T-helper 2 cell (primary cell): ENCODE measurements around the gene AQP1.

Experiments used
- DNase-seq, 5 experiments: peaks; one replicate each; pipeline versions ENCODE4 v3.0.0 to v3.0.0-alpha.2; 2012 to 2022

AQP1 gene

DNA sequence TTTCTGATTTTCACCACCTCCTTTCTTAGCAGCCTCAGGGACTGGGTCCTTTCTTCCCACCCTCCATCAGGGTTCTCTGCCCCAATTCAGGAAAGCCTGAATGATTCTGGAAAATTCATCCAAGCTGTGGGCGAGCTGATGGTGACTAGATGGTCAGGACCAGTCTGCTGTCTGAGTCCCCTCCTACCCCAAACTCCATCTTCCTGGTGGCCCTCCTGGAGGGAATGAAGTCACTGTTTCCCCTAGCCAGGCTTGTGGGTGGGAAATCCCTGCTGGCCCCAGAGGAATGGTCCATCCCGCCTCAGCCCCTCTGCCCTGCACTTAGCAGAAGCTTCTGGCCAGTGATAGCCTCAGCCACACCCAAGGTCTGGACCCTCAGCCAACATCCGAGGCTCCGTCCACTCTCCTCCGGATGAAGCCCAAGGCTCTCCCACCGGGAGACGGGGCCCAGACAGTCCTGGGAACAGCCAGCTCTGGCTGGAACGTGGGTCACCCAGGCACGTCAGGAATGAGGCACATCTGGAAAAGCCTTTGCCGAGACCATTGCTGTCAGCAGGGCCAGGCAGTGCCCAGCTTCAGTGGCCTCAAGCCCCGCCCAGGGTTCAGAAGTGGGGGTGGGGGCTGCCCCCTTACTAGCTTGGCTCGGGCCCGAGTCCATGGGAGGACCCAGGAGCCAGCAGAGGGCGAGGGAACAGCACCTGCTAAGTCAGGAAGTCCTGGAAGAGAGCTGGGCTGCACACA lies 4.0 kb upstream of the AQP1 start:
- no peak for DNase-seq

DNA sequence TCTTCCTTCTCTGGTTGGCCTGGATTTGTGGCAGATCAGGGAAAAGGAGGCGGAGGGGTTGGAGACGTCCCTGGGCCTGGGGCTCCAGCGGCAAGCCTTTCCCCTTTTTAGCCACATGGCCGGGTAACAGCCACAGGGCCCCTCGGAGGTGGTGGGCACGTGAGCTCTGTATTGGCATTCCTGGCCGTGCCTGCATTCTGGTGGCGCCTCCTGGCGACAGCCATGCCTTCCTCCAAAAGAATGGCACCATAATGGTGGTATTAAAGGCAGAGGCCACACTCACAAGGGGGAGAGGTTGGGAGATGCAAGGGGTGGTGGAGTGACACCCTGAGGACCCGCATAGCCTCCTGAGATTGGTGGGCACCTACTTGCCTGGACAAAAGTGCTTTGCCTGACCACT lies 3.0 kb upstream of the AQP1 start:
- DNase-seq, result no peak

DNA sequence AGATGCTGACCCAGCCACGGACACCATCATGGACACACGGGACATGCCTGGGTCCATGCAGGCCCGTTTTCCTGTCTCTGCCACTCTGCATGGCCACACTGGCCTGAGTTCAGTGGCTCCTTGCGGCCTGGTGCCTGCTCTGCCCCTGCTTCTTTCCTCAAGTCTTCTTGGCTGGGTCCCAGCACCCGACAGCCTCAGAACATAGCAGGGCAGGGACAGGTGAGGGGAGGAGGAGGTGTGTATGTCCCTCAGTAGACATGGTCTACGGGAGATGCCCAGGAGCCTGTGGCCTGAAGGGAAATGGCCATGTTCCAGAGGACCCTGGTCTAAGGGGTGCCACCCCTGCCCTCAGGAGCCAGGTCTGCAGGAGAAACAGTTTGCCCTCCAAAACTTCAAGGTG lies 2.2 kb upstream of the AQP1 start:
- no peak for DNase-seq

DNA sequence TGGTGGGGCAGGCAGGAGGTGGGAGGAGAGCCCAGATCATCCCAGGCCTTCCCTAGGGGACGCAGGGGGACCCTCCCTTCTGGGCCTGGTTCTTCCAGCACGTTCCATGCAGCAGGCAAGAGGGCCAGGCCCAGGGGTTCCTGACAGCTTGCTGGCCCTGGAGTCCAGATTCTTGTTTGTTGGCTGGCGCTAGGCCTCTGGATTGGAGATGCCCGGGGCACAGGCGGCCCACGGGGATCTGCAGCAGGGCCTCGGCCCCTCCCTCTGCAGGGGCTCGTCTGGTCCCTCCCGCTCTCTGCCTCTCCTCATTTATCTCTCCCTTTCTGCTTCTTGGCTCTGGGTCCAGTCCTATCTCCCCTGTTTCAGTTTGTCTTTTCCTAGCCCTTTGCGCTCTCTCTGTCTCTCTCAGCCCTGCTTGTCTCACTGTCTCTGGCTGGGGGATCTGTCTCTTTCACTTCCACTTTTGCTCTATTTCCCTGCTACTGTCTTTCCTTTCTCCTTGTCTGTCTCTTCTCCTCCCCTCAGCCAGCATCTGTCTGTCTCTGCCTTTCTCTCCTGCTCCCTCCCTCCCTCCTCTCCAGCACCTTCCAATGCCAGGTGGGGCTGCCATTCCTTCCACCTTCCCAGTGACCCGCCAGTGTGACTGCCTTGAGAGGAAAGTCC lies 1.1 kb upstream of the AQP1 start:
- DNase-seq, result no peak

DNA sequence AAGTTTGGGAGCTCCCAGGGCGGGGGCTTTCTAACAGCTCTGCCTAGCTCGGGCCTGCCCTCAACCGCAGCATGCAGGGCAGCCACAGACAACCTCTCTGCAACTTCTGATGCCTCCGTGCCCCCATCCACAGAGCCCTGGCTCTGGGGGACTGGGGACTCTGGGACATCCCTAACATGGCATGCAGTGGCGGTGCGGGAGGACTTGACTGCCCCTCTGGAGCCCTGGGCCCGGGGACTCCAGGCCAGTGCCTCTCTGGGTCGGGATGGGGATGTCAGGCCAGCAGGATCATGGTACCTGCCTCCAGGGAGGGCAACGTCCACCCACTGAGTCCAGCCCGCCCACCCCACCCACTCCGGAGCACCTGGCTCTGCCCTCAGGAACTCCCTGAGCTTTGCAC lies 520 bp upstream of the AQP1 start:
- DNase-seq, result no peak

DNA sequence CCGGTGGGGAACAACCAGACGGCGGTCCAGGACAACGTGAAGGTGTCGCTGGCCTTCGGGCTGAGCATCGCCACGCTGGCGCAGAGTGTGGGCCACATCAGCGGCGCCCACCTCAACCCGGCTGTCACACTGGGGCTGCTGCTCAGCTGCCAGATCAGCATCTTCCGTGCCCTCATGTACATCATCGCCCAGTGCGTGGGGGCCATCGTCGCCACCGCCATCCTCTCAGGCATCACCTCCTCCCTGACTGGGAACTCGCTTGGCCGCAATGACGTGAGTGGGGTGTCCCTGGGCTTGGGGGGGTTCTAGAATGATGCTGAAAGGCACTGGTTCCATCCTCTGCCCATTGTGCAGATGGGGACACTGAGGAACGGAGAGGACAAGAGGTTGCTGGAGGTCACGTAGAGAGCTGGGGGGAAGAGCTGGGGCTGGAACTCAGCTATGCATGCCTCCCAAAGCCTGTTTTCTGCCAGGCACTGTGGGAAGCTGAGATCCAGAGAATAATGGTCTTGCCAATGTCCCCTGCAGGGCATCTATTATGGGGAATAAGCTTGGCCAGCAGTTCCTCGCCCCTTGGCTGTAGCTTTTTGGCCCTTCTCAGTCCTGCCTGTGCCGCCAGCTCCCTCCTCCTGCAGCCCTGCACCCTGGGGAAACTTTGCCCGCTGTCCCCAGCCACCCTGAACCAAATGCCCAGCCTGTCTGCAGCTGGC lies 523 bp downstream of the AQP1 start:
- DNase-seq, result no peak

DNA sequence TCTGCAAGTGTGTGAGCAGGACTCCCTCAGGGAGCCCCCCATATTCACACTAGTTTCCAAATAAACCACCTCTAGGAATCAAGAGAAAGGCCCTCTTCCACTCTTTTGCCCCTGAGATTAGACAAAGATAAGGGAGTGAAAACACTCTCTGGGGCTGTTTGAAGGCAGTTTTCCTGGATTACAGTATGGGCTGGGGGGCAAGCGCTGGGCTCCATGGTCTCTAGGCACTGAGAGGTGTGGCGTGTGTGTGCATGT lies 1.0 kb downstream of the AQP1 start:
- DNase-seq, result no peak

DNA sequence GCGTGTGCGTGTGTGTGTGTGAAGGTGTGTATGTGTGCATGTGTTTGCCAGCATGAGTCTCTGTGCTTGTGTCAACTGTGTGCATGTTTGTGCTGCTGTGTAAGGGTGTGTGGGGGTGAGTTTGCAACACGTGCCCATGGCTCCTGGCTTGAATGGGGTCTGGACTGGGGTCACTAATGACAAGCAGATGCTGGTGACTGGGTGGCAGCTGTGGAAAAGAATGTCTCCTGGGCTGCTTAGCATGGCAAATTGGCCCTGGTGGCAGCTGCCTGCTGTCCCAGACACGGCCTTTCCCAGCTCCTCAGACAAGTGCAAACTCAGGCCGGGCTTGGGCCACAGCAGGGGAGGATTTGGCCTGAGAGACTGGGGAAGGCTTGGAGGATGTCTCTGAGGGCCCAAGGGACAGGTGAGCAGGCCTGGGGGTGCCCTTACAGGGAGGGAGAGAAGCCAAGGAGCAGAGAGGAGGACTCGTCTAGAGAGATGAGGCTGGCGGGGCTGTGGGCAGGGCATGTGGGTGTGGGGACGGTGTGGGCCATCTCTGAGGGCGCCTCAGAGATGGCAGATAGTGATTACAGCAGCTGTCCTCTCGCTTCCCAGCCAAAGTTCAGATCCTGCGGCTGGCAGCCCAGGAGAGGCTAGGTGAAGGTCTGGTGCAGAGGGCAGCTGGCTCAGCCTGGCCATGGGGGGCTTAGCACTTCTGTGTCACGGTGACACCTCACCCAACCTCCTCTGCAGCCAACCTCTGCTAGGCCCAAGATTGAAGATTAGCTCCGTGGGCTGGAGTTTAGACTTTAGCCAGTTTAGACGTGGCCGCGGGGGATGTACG lies 1.5 kb downstream of the AQP1 start:
- DNase-seq, result no peak

DNA sequence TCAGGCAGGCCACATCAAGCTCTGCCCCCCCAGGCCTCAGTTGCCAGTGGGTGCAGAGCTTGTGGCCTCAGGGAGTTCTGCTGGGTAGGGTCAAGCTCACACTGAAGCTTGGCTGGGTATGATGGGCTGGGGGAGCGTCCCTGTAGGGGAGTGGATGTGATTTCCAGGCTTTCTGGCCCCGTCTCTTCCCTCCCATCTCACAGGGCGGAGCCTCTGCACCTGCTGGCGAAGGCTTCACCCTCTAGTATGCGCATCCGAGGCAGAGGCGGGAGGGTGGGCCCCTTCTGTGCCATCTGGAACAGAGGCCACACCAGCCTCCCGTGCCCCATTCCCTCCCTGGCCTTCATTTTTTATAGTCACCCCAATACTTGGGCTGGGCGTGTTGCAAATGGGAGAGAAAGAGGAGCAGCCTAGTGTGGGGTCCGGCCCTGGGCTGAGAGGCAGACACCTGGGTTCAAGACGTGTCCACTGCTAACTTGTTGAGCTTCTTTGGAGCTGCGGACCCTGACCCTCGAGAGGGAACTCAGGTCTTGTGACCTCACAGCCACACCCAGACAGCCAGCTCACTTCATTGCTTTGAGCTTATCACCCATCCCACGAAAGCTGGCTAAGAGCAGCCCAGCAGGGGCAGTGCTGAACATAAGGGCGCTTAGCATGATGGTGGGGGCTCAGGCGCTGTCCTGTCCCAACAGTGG lies 2.3 kb downstream of the AQP1 start:
- no peak for DNase-seq

DNA sequence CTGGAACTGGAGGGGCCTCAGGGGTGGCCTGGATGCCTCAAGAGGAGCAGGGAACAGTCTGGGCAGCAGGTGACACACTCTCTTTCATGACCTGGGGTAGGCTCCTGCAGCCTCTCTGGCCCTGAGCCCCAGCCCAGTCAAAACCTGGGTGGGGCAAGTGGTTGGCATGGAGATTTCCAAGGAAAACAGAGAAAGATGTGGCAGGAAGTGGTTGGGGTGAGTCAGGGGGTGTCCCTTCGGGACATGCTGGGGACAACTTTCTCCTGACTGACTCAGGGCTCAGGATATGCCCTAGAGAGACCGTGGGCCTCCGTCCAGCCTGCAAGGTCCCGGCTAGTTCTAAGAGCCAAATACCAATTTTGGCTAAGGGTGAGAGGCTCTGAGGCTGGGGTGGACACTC lies 2.9 kb downstream of the AQP1 start:
- no peak for DNase-seq

DNA sequence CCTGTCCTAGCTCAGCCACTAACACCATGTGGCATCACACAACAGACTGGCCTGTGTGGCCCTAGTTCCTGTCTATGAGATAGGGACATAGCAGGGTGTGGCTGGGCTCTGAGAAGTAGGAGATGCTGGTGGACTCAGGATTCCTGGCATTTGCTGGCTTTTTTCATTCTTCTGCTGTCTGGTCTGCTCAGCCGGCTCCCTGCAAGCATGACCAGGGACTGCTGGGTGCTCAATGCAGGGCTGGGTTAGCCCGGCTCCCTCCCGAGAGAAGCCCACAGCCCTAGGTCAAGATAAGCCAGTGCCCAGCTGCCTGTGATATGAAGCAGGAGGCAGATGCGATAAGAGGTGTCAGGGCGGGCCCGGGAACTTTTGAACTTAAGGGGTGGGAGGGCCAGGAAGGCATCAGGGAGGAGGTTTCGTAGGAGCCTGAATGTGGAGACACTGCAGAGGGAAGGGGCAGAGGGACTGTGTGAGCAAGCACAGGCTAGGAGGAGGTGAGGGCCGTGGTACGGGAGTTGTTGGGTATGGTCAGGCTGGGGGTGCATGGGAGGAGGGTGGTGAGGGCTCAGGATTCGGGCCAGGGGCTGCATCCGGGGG lies 3.5 kb downstream of the AQP1 start:
- DNase-seq, result no peak

DNA sequence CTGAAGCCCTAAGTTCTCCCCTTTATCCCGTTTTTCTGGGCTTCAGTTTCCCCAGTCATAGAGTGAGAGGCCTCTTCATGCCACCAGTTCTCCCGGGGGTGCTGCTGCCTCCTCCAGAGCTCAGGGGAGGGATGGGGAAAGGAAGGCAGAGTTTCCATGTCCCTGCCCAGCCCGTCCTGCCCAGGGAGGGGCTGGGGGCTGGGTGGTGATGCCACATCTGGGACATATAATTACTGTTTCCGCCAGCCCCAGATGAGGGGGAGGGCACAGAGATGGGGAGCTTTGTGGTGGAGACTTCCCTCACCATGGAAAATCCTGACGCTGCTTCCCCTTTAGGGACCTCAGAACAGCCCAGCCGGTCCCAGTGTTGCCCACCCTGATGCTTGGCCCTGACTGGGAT lies 4.1 kb downstream of the AQP1 start:
- no peak for DNase-seq

DNA sequence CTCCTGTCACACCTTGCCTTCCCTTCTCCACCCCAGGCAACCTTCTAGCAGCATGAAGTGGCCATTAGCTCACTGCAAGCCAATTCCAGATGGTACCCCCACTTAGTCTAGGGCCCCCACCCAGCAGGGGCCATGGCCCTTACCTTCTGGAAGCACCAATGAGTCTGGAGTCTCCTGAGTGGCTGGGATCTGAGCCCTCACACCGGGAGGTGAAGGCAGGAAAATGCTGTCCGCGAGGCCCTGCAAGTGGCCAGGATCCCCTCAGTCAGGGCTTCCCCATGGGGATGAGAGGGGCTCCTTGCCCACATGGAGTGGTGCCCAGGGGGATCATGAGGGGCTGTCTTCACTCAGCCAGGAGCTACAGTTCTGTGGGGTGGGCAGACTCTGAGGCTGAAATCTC lies 4.6 kb downstream of the AQP1 start:
- DNase-seq, result no peak

DNA sequence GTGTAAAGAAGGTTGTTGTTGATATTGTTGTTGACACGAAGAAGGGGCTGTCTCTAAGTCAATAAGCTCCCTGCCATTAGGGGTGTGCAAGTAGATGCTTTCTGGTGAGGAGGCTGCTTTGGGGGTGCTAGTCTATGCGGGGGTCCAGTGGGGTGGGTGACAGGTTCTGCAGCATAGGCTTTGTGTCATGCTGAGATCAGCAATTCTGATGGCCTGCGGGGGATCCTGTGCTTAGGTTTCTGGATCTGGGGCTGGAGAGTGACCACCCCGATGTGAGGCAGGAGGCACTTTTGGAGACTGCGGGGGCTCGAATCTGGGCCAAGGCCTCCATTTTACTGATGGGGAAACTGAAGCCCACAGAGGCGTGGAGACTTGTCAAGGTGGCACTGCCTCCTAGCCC lies 5.1 kb downstream of the AQP1 start:
- DNase-seq, result no peak

DNA sequence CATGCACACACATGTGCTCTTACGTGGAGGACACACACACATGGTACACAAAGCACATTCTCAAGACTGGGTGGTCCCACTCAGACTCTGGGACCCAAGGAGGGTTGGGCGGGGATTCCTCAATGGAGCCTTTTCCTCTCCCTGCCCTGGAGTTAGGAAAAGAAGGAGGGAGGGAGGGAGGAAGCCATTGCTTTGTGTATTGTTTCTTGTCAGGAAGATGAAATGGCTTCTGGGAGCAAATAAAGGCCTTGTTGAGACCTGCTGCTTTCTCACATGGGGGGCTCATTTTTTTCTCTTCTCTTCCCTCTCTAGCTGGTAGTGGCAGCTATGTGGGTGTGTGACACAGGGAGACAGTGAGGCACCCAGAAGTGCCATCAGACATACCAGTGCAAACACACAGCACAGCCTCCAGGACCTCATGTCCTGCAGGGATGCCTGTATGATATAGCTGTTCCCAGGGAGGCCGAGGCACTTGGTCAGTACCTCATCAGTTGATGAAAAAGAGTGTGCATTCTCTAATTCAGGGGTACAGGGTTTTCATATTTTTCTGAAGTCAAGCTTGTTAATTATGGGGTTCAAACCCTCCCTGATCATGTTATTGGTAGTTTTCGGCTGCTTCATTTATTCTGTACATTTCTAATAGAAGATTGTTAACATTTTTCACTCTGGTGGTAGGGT lies 5.7 kb downstream of the AQP1 start:
- DNase-seq, result no peak

DNA sequence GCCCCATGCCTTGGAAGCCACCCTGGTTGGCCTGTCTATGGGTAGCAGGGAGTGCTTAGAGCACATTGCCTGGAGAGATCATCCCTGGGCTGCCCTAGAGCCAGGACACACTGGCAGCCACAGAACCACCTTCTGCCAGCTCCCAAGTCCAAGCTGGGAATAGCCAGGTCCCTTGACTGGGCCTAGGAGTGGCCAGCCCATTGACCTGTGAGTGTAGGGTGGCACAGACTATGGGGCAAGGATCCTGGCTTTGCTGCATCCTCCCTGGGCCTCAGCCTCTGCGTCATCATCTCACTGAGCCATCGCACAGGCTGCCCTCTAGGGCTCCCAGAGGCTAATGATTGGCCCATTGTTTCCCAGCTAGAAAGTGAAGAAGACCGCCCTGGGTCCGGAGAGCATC lies 7.0 kb downstream of the AQP1 start:
- no peak for DNase-seq

DNA sequence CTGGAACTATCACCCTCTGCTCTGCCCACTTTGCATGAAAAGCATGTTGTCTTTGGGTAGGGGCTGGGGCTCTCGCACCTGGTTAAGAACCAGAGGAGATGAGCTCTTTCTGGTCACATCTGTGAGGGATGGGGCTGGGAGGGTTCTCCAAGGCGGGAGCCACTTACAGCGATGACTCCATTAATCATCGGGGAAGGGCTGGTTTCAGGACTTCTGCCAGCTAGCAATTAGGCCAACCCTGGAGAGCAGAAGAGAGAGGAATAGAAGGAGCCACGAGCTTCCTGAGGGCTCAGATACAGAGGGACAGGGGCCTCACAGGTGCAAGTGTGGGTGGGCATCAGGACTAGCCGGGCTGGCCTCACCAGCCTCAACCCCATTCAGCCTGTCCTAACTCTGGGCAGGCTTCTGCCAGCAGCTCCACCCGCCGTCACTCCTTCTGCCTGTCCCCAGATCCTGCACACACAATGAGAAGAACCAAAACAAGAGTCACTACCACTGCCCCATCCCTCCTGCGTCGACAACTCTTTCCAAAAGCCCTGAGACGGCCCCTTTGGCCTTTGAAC lies 8.4 kb downstream of the AQP1 start:
- no peak for DNase-seq

DNA sequence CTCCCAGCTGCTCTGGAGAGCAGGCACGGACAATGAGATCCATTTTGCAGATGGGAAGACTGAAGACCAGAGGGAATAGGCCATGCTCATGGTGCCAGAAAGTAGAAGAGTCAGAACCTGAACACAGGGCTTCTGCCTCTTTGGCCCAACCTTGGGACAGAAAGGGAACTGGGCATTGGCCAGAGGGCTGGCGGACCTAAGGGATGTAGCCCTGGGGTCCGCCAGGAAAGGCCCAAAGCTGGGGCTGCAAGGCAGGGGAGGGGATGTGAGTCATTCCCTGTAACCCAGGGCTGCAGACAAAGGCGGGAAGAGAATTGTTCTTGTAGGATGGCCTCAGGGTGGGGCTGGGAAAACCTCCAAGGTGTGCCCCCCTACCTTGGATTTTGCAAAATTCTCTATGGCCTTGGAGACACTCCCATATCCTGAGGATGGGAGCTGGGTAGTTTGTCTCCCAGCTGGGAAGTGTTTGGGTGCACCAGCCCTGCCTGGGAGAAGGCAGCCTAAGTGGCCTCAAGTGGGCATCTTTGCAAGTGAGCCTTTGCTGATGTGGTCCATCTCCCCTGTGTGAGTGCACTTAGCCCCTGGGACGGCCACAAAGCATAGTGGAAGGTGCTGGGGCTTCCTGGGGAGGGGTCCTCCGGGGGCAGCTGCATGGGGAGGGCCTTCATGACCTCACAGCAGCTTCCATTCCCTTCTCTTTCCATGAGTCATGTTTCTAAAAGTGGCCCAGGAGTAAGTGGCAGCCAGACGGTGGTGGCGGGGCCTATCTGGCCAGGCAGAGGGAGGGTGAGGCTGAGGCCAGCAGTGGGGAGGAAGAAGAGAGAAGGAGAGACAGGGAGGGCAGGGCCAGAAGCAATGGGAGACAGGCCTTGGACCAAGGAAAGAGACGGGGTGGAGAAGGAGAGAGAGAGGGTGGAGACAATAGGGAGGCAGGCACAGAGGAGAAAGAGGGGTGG lies 9.2 kb downstream of the AQP1 start:
- no peak for DNase-seq

DNA sequence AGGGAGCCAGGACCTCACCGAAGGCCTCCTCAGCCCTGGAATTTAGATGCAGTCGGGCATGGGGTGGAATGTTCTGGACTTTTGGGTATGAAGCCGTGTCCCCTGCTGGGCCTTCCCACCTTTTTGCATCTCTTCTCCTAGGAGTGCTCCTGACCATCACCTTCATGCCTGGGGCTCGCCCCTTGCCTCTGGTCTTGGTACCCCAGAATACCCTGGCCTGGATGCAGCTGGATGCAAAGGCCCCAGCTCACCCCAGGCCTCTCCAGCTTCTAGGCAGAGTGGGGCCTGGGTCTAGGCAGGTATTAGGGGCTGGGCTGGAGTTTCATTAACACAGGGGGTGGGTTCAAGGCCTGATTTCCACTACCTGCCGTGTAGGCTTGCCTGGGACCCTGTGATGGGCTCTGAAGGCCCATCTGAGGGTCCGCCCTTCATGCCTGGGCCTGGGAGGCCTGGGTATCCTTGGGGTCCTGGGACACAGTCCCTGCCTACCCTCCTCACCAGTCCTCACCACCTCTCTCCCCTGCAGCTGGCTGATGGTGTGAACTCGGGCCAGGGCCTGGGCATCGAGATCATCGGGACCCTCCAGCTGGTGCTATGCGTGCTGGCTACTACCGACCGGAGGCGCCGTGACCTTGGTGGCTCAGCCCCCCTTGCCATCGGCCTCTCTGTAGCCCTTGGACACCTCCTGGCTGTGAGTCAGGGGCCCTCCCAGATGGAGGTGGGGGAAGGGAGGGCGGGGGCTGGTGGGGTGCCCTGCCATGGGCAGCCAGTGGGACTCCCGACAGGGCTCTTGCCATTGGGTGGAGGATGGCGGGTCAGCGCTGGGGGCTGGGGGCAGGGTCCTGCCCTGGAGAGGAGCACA lies 10.1 kb downstream of the AQP1 start:
- DNase-seq, result no peak
